ENCODE measurements around the gene SRM. TPM values are rescaled to one million over a fixed set of nuclear protein-coding genes. Genes with fewer than 3 reads are reported as not detected.

The SRM gene
- total and polyA plus RNA-seq, 3 donors from 2014 or later = 57.8 to 78.4 (median 61.4) TPM

DNA sequence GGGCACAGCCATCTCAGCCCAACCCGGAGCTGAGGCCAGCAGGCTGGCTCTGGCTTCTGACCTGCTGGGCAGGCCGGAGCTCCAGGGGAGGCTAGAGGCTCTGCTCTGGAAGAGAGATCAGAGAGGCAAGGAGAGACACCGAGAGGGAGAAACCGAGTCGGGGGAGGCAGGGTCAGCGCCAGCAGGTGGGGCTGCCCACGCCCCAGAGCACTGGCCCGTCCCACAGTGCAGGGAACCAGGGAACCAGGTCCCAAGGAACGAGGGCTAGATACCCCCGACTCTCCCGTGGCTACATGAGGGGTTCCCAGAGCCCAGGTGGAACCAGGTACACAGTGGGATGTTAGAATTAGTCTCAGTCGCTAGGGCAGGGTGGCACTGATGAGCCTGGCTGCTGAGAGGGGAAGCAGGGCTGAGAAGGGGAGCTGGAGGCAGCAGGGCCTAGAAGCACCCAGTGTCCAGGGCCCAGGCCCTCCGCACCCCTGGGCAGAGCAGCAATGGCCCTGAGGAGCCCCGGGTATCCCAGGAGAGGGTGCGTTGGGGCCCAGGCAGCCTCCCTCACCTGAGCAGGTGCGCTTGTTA, 14.9 kb downstream of the SRM start:
- intact Hi-C loops (cut with DNase I; ENCODE audit: low total_unique reads) = loop anchor here (10.0 kb wide), 1 partner anchor 600 kb away; no protein-coding TSS in a partner anchor
- Histone ChIP-seq H3K36me3 (ENCODE audit: low read depth, missing control alignments) (no peaks in the 10 kb centered on the region), H3K27me3 (no peaks in the 10 kb centered on the region), H3K27ac (no peak overlapping the region), H3K9me3 (no peaks in the 10 kb centered on the region), H3K4me1 (no peaks in the 10 kb centered on the region), H3K4me3 (no peak overlapping the region)
- TF ChIP-seq, protein P1, sequence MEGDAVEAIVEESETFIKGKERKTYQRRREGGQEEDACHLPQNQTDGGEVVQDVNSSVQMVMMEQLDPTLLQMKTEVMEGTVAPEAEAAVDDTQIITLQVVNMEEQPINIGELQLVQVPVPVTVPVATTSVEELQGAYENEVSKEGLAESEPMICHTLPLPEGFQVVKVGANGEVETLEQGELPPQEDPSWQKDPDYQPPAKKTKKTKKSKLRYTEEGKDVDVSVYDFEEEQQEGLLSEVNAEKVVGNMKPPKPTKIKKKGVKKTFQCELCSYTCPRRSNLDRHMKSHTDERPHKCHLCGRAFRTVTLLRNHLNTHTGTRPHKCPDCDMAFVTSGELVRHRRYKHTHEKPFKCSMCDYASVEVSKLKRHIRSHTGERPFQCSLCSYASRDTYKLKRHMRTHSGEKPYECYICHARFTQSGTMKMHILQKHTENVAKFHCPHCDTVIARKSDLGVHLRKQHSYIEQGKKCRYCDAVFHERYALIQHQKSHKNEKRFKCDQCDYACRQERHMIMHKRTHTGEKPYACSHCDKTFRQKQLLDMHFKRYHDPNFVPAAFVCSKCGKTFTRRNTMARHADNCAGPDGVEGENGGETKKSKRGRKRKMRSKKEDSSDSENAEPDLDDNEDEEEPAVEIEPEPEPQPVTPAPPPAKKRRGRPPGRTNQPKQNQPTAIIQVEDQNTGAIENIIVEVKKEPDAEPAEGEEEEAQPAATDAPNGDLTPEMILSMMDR (IDR thresholded peaks at IDR 0.05) = no peak
- no peak for TF ChIP-seq POLR2A (IDR thresholded peaks at IDR 0.05)
- DNase-seq = no peak
- 82 to 86% methylated on average over 11 to 16 of the region's 16 CpGs for WGBS, 2 donors

DNA sequence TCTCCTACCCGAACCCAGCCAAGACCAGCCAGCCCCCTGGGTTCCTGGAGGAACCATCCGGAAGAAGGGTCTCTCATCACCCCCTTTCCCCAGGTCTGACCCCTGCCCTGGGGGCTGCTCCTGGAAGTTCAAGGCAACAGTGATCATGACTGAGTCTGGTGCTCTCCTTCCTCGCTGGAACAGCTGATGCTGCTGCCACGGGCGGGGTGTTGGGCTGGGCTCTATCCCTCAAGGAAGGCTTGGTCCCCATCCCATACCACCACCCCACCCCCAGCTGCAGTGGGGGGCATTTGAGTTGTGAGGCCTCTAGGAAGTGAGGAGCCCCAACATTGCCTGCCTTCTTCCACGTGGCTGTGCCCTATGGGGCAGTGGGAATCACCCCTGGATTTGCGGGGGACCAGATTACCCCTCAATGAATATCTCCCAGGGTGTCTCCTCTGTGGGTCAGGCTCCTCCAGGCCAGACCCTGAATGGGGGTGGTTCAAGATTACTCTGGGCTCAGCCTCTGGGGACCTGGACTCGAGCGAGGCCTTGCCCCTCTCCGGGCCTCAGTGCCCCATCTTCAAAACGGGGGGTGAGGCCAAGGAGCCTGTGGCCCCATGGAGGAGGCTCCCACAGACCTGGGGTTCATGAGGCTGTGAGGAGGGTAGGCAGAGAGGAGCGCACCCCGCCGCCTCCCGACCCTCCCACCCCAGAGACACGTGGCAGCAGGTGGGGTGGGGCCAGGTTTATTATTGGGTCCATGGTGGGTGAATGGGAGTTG, 15.6 kb downstream of the SRM start:
- intact Hi-C loops (cut with DNase I; ENCODE audit: low total_unique reads) = loop anchor here (10.0 kb wide), 1 partner anchor 601 kb away; no protein-coding TSS in a partner anchor
- WGBS, 2 donors = 78 to 80% methylated on average over 8 to 9 of the region's 16 CpGs
- TF ChIP-seq, protein P1 (IDR thresholded peaks at IDR 0.05) = no peak
- TF ChIP-seq POLR2A (IDR thresholded peaks at IDR 0.05) = no peak
- no peak overlapping the region for H3K27ac ChIP-seq
- H3K4me1 ChIP-seq = no peaks in the 10 kb centered on the region
- H3K9me3 ChIP-seq = no peaks in the 10 kb centered on the region
- DNase-seq = no peak
- no peaks in the 10 kb centered on the region for H3K36me3 ChIP-seq (ENCODE audit: low read depth, missing control alignments)
- no peaks in the 10 kb centered on the region for H3K27me3 ChIP-seq
- no peak overlapping the region for H3K4me3 ChIP-seq

DNA sequence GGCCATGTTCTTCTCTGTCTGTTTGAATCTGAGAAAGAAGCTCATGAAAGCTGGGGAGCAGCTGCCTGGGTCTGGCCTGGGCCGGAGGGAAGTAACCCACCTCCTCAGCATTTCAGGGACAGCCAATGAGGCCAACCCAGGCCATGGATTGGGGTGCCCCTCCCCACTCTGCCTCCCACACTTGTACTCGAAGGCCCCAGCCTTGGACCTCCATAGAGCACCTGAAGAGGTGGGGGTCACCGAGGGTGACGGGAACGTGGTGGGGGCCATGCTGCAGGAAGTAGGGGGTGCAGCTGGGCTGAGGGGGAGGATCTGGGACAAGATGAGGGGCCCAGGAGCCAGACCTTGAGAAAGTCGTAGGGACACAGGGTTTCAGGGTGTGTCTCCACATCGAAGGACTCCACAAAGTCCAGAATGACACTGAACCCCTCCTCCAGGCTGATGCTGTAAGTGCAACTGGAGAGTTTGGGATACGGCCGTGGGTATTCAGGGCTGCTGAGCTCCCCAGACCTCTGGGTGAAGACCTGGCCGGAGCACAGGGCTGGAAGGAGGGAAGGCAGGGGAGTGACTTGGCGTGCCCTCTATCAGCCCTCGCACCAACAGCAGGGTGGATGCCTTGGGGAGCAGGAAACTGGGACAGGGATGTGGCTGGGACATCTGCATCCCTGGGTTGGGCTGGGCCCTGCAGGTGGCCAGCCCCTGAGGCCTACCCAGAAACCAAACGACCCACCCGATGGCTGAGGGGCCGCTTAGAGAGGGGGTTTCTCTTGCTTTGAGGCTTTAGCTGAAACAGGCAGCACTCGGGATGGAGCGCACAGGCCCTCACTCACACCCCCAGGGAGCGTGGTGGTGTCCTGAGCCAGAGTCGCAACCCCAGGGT, 16.6 kb downstream of the SRM start:
- no peaks in the 10 kb centered on the region for H3K36me3 ChIP-seq (ENCODE audit: low read depth, missing control alignments)
- intact Hi-C loops (cut with DNase I; ENCODE audit: low total_unique reads) = loop anchor here (10.0 kb wide), 1 partner anchor 602 kb away; no protein-coding TSS in a partner anchor
- WGBS, 2 donors = 69 to 82% methylated on average over 6 to 19 of the region's 19 CpGs
- H3K9me3 ChIP-seq = no peaks in the 10 kb centered on the region
- no peaks in the 10 kb centered on the region for H3K27me3 ChIP-seq
- TF ChIP-seq POLR2A (IDR thresholded peaks at IDR 0.05) = no peak
- TF ChIP-seq, protein P1 (IDR thresholded peaks at IDR 0.05) = no peak
- H3K4me1 ChIP-seq = no peaks in the 10 kb centered on the region
- no peak overlapping the region for H3K27ac ChIP-seq
- no peak overlapping the region for H3K4me3 ChIP-seq
- DNase-seq = no peak

DNA sequence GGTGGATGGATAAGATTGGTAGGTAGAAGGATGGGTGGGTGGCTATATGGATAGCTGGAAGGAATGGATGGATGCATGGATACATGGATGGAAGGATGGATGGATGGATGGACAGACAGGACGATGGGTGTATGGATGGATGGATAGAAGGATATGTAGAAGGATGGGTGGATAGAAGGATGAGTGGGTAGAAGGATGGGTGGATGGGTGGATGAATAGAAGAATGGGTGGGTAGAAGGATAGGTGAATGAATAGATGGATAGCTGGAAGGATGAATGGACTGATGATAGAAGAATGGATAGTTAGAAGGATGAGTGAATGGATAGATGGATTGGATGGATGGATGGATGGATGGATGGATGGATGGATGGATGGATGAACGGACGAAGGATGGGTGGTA, 17.8 kb downstream of the SRM start:
- no peak overlapping the region for H3K27ac ChIP-seq
- no peaks in the 10 kb centered on the region for H3K27me3 ChIP-seq
- H3K4me3 ChIP-seq = no peak overlapping the region
- intact Hi-C loops (cut with DNase I; ENCODE audit: low total_unique reads) = loop anchor here (10.0 kb wide), 1 partner anchor 603 kb away; no protein-coding TSS in a partner anchor
- no peaks in the 10 kb centered on the region for H3K9me3 ChIP-seq
- no peak for DNase-seq
- TF ChIP-seq, protein P1 (IDR thresholded peaks at IDR 0.05) = no peak
- no peak for TF ChIP-seq POLR2A (IDR thresholded peaks at IDR 0.05)
- no peaks in the 10 kb centered on the region for H3K36me3 ChIP-seq (ENCODE audit: low read depth, missing control alignments)
- H3K4me1 ChIP-seq = no peaks in the 10 kb centered on the region
- 80 to 84% methylated on average over 3 of the region's 3 CpGs for WGBS, 2 donors

All from testis (tissue), 3 donors.